OCI-LY7 (cell line): ENCODE results near the gene GJB3. TPM values are rescaled to one million over a fixed set of nuclear protein-coding genes. Genes with fewer than 3 reads are reported as not detected.
"Not testable (repeated sequence)": the region's sequence is repeated elsewhere in the genome, so short reads cannot be mapped to it uniquely, and the experiment has no call there.

ENCODE experiments used
- BruUV-seq: library from RNA; stranded (reverse); fragments of 400-500 nt; replicated peaks from 2 replicates; lab custom pipeline; 2021; lab: Mats Ljungman, UMichigan
- CTCF ChIA-PET: fragments of 300-600 bp; sonication (Branson Sonifier 250); formaldehyde crosslinking; loops from one replicate; lab custom pipeline; 2022; ENCODE audit warnings: antibody characterized with exemption; ENCODE audit not compliant: unreplicated experiment; lab: Charles Lee
- POLR2A ChIA-PET: fragments of 300-600 bp; sonication (Branson Sonifier 250); formaldehyde crosslinking; loops from one replicate; lab custom pipeline; 2022; ENCODE audit warnings: antibody characterized with exemption; lab: Charles Lee
- DNase-seq: peaks from one replicate; pipeline ENCODE4 v3.0.0-alpha.2; 2015; ENCODE audit warnings: low spot score
- H2AFZ ChIP-seq: fragments of 200-600 bp; sonication (generic), shearing (Covaris generic); 2 replicates; pipeline ENCODE4 v1.6.1; 2014; ENCODE audit warnings: mild to moderate bottlenecking, antibody characterized with exemption, low read length, moderate library complexity
- H3K27ac ChIP-seq: fragments of 200-600 bp; sonication (generic); 2 replicates; pipeline ENCODE4 v1.5.1; 2014; ENCODE audit warnings: mixed run types, low read depth, mild to moderate bottlenecking, moderate library complexity, low read length, inconsistent platforms; ENCODE audit not compliant: poor library complexity, severe bottlenecking
- H3K36me3 ChIP-seq: fragments of 200-600 bp; sonication (generic); 2 replicates; pipeline ENCODE4 v1.6.1; 2014; ENCODE audit warnings: mild to moderate bottlenecking, antibody characterized with exemption, low read length, moderate library complexity, mixed read lengths; ENCODE audit not compliant: insufficient read depth
- H3K4me1 ChIP-seq: fragments of 200-600 bp; sonication (generic); 2 replicates; pipeline ENCODE4 v1.5.1; 2014; ENCODE audit warnings: mild to moderate bottlenecking, low read length; ENCODE audit not compliant: insufficient read depth, poor library complexity, severe bottlenecking
- H3K4me2 ChIP-seq: fragments of 200-600 bp; sonication (generic); 2 replicates; pipeline ENCODE4 v1.6.1; 2014; ENCODE audit warnings: mild to moderate bottlenecking, low read length
- H3K4me3 ChIP-seq: fragments of 200-600 bp; sonication (generic); 2 replicates; pipeline ENCODE4 v1.5.1; 2014; ENCODE audit warnings: mild to moderate bottlenecking, low read depth, low read length; ENCODE audit not compliant: poor library complexity, severe bottlenecking
- H3K79me2 ChIP-seq: fragments of 200-600 bp; sonication (generic); 2 replicates; pipeline ENCODE4 v1.6.1; 2016; ENCODE audit warnings: low read depth, mild to moderate bottlenecking, low read length, moderate library complexity, mixed read lengths; ENCODE audit not compliant: insufficient read depth
- H3K9me2 ChIP-seq: fragments of 200-600 bp; sonication (generic); 2 replicates; pipeline ENCODE4 v1.6.1; 2016; ENCODE audit warnings: mild to moderate bottlenecking, low read length, mixed read lengths; ENCODE audit not compliant: insufficient read depth
- H3K9me3 ChIP-seq: fragments of 200-600 bp; sonication (generic); 2 replicates; pipeline ENCODE4 v1.6.1; 2014; ENCODE audit warnings: mild to moderate bottlenecking, mixed run types, low read length, mixed read lengths
- H4K20me1 ChIP-seq: fragments of 200-600 bp; sonication (generic); 2 replicates; pipeline ENCODE4 v1.6.1; 2014; ENCODE audit warnings: mild to moderate bottlenecking, antibody characterized with exemption, low read length, moderate library complexity, mixed read lengths; ENCODE audit not compliant: insufficient read depth
- CTCF ChIP-seq: fragments of 200-600 bp; sonication (generic); conservative IDR thresholded peaks from 2 replicates; pipeline ENCODE4 v1.5.1; 2014; ENCODE audit warnings: mild to moderate bottlenecking, antibody characterized with exemption, low read length, moderate library complexity, mixed read lengths
- EZH2phosphoT487 ChIP-seq: fragments of 200-600 bp; sonication (generic); IDR thresholded peaks from 2 replicates; pipeline ENCODE4 v1.6.1; 2018; ENCODE audit warnings: low read depth, borderline replicate concordance, mild to moderate bottlenecking, mixed run types, antibody characterized with exemption, low read length, moderate library complexity, mixed read lengths
- intact Hi-C: fragments of 100-400 bp; cut with micrococcal nuclease; formaldehyde crosslinking; loops from one replicate; pipeline ENCODE4 v1.10.0; 2022; ENCODE audit not compliant: unreplicated experiment
- total RNA-seq, 2 experiments: library from RNA; depleted of rRNA in 1 of 2; stranded (reverse); fragments of >200 nt in 1 of 2; shearing (Covaris generic) in 1 of 2; gene quantifications; 2 replicates each; pipeline ENCODE4 v1.2.3, GENCODE V29; 2014 to 2022

The GJB3 gene
- total RNA-seq, 2 experiments from 2014 or later = not detected

DNA sequence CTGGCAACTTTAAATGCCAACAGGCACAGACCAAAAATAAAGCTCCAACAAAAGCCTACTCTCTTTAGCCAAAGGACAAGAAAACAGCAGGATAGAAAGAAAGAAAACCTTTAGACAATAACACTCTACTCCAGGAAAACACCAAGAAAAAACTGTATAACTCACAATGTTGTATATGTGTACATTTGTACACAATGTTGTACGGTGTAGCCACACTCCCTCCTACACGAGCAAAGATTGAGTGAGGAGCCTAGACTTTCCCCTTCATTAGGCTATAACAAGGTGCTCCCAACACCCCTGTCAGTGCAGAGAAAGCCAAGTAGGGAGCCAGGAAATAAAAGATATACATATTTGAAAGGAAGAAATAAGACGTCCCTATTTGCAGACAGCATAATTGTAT lies 35.8 kb downstream of the GJB3 start:
- Histone ChIP-seq H3K4me2 (no peak overlapping the region), H4K20me1 (no peaks in the 10 kb centered on the region), H3K9me3 (no peaks in the 10 kb centered on the region), H3K27ac (no peak overlapping the region), H3K4me3 (no peak overlapping the region), H2AFZ (no peak overlapping the region), H3K36me3 (no peaks in the 10 kb centered on the region), H3K9me2 (no peaks in the 10 kb centered on the region), H3K4me1 (no peaks in the 10 kb centered on the region), H3K79me2 (no peaks in the 10 kb centered on the region)
- intact Hi-C loops = no loop called here
- ChIA-PET CTCF (no interaction called here), POLR2A (no interaction called here)
- no peak for DNase-seq
- TF ChIP-seq CTCF (no peak), EZH2phosphoT487 (no peak)
- no TSS peak for BruUV-seq

DNA sequence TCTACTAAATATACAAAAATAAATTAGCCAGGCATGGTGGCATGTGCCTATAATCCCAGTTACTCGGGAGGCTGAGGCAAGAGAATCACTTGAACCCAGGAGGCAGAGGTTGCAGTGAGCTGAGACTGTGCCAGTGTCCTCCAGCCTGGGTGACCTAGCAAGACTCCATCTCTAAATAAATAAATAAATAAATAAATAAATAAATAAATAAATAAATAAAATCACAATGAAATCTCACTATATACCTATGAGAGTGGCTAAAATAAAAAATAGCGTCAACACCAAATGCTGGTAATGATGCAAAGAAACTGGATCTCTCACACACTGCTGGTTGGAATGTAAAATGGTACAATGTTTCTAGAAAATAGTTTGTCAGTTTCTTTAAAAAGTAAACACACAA lies 37.8 kb downstream of the GJB3 start:
- POLR2A ChIA-PET, H4K20me1 ChIP-seq, H3K36me3 ChIP-seq, H3K4me3 ChIP-seq, H3K4me2 ChIP-seq, BruUV-seq, DNase-seq, CTCF ChIA-PET, H3K9me3 ChIP-seq, H3K9me2 ChIP-seq, intact Hi-C loops, H3K79me2 ChIP-seq, H2AFZ ChIP-seq, H3K4me1 ChIP-seq, H3K27ac ChIP-seq: not testable (repeated sequence)

- ChIA-PET POLR2A (no interaction called here), CTCF (no interaction called here)
- H3K4me2 ChIP-seq = no peak overlapping the region
- no peak for DNase-seq
- H3K27ac ChIP-seq = no peak overlapping the region
- H3K4me3 ChIP-seq = no peak overlapping the region
- H3K4me1 ChIP-seq = no peaks in the 10 kb centered on the region
- BruUV-seq = no TSS peak
- H3K36me3 ChIP-seq = no peaks in the 10 kb centered on the region
- H3K79me2 ChIP-seq = no peaks in the 10 kb centered on the region
- no peaks in the 10 kb centered on the region for H3K9me2 ChIP-seq
- no peaks in the 10 kb centered on the region for H4K20me1 ChIP-seq
- no peak for TF ChIP-seq EZH2phosphoT487
- no peak for TF ChIP-seq CTCF
- no peaks in the 10 kb centered on the region for H3K9me3 ChIP-seq
- intact Hi-C loops = no loop called here
- H2AFZ ChIP-seq = no peak overlapping the region
Observed at GRCh38 chr1:34822202-34822601, 41.2 kb downstream of the GJB3 start.
